Tibial nerve (tissue), 3 donors: Measurements from ENCODE around the gene SDCBP2.

Experiments used
- CTCF ChIP-seq, 5 experiments: fragments of 200-600 bp in 3 of 5; fragments of 450-650 bp in 2 of 5; sonication (generic) in 3 of 5; IDR thresholded peaks; one replicate each; pipeline ENCODE4 v1.5.1; 2016 to 2019; ENCODE audit warnings: antibody characterized with exemption in 5 of 5, mild to moderate bottlenecking in 3 of 5, moderate library complexity in 2 of 5
- POLR2A ChIP-seq, 2 donors: fragments of 450-650 bp; IDR thresholded peaks; one replicate each; pipeline ENCODE4 v1.6.1; 2017; ENCODE audit warnings: antibody characterized with exemption in 2 of 2, mild to moderate bottlenecking in 2 of 2, moderate library complexity in 2 of 2

- TF ChIP-seq CTCF (IDR thresholded peaks at IDR 0.05) (no peak), POLR2A (IDR thresholded peaks at IDR 0.05) (no peak)
Observed at GRCh38 chr20:1337441-1337840, 8.5 kb upstream of the SDCBP2 start.
